NCI-H510A (cell line): ENCODE data around the gene RNF145.
"Not testable (repeated sequence)": the region's sequence is repeated elsewhere in the genome, so short reads cannot be mapped to it uniquely, and the experiment has no call there.

Experiments
- DNase-seq: peaks from one replicate; lab custom pipeline; 2025; lab: John Stamatoyannopoulos, UW

RNF145 gene

GRCh38 chr5:159156426-159157238 is 52.7 kb downstream of the RNF145 start:
- DNase-seq, result no peak

GRCh38 chr5:159155960-159156359 is 53.4 kb downstream of the RNF145 start:
- no peak for DNase-seq

GRCh38 chr5:159152876-159153275 is 56.5 kb downstream of the RNF145 start:
- DNase-seq, result no peak

- no peak for DNase-seq
Observed at GRCh38 chr5:159149085-159149484, 60.3 kb downstream of the RNF145 start.

- DNase-seq, result no peak
Observed at GRCh38 chr5:159147976-159148375, 61.4 kb downstream of the RNF145 start.

GRCh38 chr5:159146839-159147238 is 62.5 kb downstream of the RNF145 start:
- no peak for DNase-seq

GRCh38 chr5:159145160-159145559 is 64.2 kb downstream of the RNF145 start:
- DNase-seq, result not testable (repeated sequence)

- no peak for DNase-seq
Observed at GRCh38 chr5:159139802-159140201, 69.6 kb downstream of the RNF145 start.

- no peak for DNase-seq
Observed at GRCh38 chr5:159135896-159136531, 73.3 kb downstream of the RNF145 start.

GRCh38 chr5:159133041-159133741 is 76.2 kb downstream of the RNF145 start:
- no peak for DNase-seq

GRCh38 chr5:159132429-159133040 is 76.8 kb downstream of the RNF145 start:
- DNase-seq, result no peak

GRCh38 chr5:159131951-159132350 is 77.4 kb downstream of the RNF145 start:
- DNase-seq, result no peak

- no peak for DNase-seq
Observed at GRCh38 chr5:159130871-159131270, 78.5 kb downstream of the RNF145 start.

GRCh38 chr5:159128070-159128541 is 81.2 kb downstream of the RNF145 start:
- DNase-seq, result no peak

- no peak for DNase-seq
Observed at GRCh38 chr5:159123700-159124099, 85.7 kb downstream of the RNF145 start.

GRCh38 chr5:159123189-159123588 is 86.2 kb downstream of the RNF145 start:
- no peak for DNase-seq

GRCh38 chr5:159121061-159121460 is 88.3 kb downstream of the RNF145 start:
- no peak for DNase-seq

GRCh38 chr5:159120446-159120845 is 88.9 kb downstream of the RNF145 start:
- no peak for DNase-seq

GRCh38 chr5:159119842-159120241 is 89.5 kb downstream of the RNF145 start:
- not testable (repeated sequence) for DNase-seq

- not testable (repeated sequence) for DNase-seq
Observed at GRCh38 chr5:159118958-159119659, 90.2 kb downstream of the RNF145 start.

GRCh38 chr5:159113405-159113804 is 95.9 kb downstream of the RNF145 start:
- DNase-seq, result no peak

- no peak for DNase-seq
Observed at GRCh38 chr5:159112436-159112835, 96.9 kb downstream of the RNF145 start.
